ENCODE results near the gene MED9. TPM values are rescaled to one million over a fixed set of nuclear protein-coding genes. Genes with fewer than 3 reads are reported as not detected.

The MED9 gene
- total and polyA plus RNA-seq, 2 of the 8 experiments (the other 6 are each of a cell fraction or from before 2014, with no cell fraction given), result 15.8 to 19.7 TPM

- Histone ChIP-seq H3K4me3 (ENCODE audit: extremely low read depth in 1 of 4, insufficient read depth in 2 of 4, low read depth in 3 of 4, low read length in 4 of 4) (no peak overlapping the region), H2BK20ac (ENCODE audit: low read length) (no peak overlapping the region; the same call in 1 of the 2 replicates), H3K79me2 (ENCODE audit: control insufficient read depth in 1 of 2, insufficient read depth in 2 of 2, low read length in 2 of 2) (no peaks in the 10 kb centered on the region), H4K91ac (replicated peaks; ENCODE audit: insufficient read length, low read length) (no peak overlapping the region), H2BK12ac (ENCODE audit: low read depth, low read length) (no peak overlapping the region), H2AK5ac (ENCODE audit: low read depth, low read length) (no peak overlapping the region), H4K20me1 (replicated peaks in 1 of 2; ENCODE audit: control insufficient read depth in 1 of 2, insufficient read depth in 2 of 2, low read length in 2 of 2) (no peaks in the 10 kb centered on the region), H3K23me2 (ENCODE audit: low read depth, low read length) (no peaks in the 10 kb centered on the region), H3K18ac (ENCODE audit: extremely low read depth, low read length) (no peak overlapping the region), H3K27ac (ENCODE audit: low read depth, low read length) (no peak overlapping the region), H3K79me1 (ENCODE audit: low read depth, low read length) (no peaks in the 10 kb centered on the region; the same call in 1 of the 2 replicates), H4K8ac (ENCODE audit: extremely low read depth, insufficient read depth, low read length) (peak overlapping the region; percentile 28; the same call in 1 of the 2 replicates), H3K14ac (ENCODE audit: insufficient read length) (no peak overlapping the region), H3K23ac (ENCODE audit: insufficient read length) (no peak overlapping the region), H2BK5ac (ENCODE audit: low read depth, low read length) (peak overlapping the region; percentile 24; the same call in 1 of the 2 replicates), H3K9ac (replicated peaks in 1 of 4; ENCODE audit: extremely low read depth in 1 of 4, low read depth in 3 of 4, low read length in 3 of 4) (no peak overlapping the region), H2AFZ (ENCODE audit: low read length) (no peak overlapping the region), H3K9me3 (ENCODE audit: insufficient read depth in 2 of 2, low read depth in 1 of 2, low read length in 1 of 2) (0 out of 4 replicates have a peak, but pooled peaks cover 0 to 2% of the 10 kb centered on the region in 2 experiments), H3K4ac (replicated peaks; ENCODE audit: insufficient read length, low read depth, low read length) (no peak overlapping the region), H2BK120ac (replicated peaks; ENCODE audit: low read depth, low read length) (no peak overlapping the region), H2BK15ac (ENCODE audit: low read length) (peak overlapping the region; percentile 10; the same call in 1 of the 2 replicates), H3K4me1 (replicated peaks in 1 of 4; ENCODE audit: control insufficient read depth in 3 of 4, insufficient read depth in 4 of 4, low read length in 3 of 4) (peaks cover 0 to 17% (median 10%) of the 10 kb centered on the region in 4 experiments; a peak in 6 of 7 replicates), H4K5ac (ENCODE audit: insufficient read length, low read depth, low read length) (no peak overlapping the region), H3K56ac (replicated peaks; ENCODE audit: insufficient read length, low read depth, low read length) (no peak overlapping the region), H3K36me3 (ENCODE audit: control insufficient read depth in 2 of 4, insufficient read depth in 4 of 4, low read length in 3 of 4) (no peaks in the 10 kb centered on the region), H3K27me3 (replicated peaks in 1 of 4; ENCODE audit: control insufficient read depth in 3 of 4, extremely low read depth in 1 of 4, insufficient read depth in 3 of 4, low read length in 3 of 4) (no peaks in the 10 kb centered on the region), H3K4me2 (ENCODE audit: insufficient read depth in 1 of 2, low read depth in 2 of 2, low read length in 2 of 2) (no peak overlapping the region; a peak in 1 of 4 replicates)
- no peak for FAIRE-seq
- ChIA-PET CTCF (ENCODE audit: partially characterized antibody) (interaction anchor here (0.8 to 6.9 kb wide), 4 partner anchors 26 to 44 kb away, joined by 3 to 35 read pairs (median 14); partner anchors contain the start of gene RASD1), POLR2A (ENCODE audit: partially characterized antibody) (no interaction called here)
- no peak for DNase-seq (ENCODE audit: low read depth in 1 of 2, low spot score in 2 of 2)
- no peak for TF ChIP-seq TBP (IDR thresholded peaks at IDR 0.05; ENCODE audit: low read depth, low read length)
- TF ChIP-seq POLR2A (IDR thresholded peaks at IDR 0.05; ENCODE audit: control extremely low read depth in 1 of 2, low read depth in 2 of 2, low read length in 2 of 2), result no peak
- no peak for TF ChIP-seq SUZ12 (IDR thresholded peaks at IDR 0.05; ENCODE audit: low read length)
- TF ChIP-seq FOSL1 (IDR thresholded peaks at IDR 0.05; ENCODE audit: insufficient read depth, low read depth, low read length), result no peak
- 92% methylated on average over 15 of the region's 15 CpGs; no CpG with 5 or more reads in 1 of the 2 experiments for WGBS, 2 experiments (ENCODE audit: extremely low coverage in 1 of 2, insufficient coverage in 1 of 2, insufficient read length in 1 of 2, insufficient replicate concordance in 2 of 2, low coverage in 1 of 2, low lambda C conversion rate in 2 of 2, missing lambda C conversion rate in 1 of 2)
These were observed 48.5 kb downstream of the MED9 start for GRCh38 chr17:17525311-17525710.
